Neural progenitor cell (in vitro differentiated cells): ENCODE results near the gene CASP1.
"Not testable (repeated sequence)": the region's sequence is repeated elsewhere in the genome, so short reads cannot be mapped to it uniquely, and the experiment has no call there.

Source experiments
- EZH2phosphoT487 ChIP-seq: fragments of 200-600 bp; sonication (generic); IDR thresholded peaks from 2 replicates; pipeline ENCODE4 v1.6.1; 2017; ENCODE audit warnings: antibody characterized with exemption
- TF ChIP-seq, protein P1 (sequence below): fragments of 200-600 bp; sonication (generic); IDR thresholded peaks from 2 replicates; pipeline ENCODE4 v1.5.1; 2017; ENCODE audit warnings: antibody characterized with exemption, mild to moderate bottlenecking

DNA sequence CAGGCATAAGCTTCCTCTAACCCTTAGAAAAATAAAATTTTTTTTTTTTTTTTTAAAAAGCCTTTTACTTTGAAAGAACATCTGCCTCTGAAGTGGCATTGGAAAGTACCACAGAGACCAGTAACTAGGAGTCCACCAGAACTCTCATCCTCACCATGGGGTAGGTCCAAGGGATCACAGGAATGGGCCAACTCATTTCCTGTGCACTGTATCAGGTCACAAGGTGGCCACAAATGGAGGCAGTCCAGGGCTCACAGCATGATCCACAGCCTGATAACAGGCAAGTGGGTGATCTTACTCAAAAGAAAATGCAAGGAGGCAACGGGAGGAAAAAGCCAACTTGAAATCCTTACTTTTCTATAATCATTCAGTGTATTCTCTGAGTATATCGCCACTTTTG lies 34.8 kb upstream of the CASP1 start:
- TF ChIP-seq EZH2phosphoT487: not testable (repeated sequence)
- TF ChIP-seq, protein P1, sequence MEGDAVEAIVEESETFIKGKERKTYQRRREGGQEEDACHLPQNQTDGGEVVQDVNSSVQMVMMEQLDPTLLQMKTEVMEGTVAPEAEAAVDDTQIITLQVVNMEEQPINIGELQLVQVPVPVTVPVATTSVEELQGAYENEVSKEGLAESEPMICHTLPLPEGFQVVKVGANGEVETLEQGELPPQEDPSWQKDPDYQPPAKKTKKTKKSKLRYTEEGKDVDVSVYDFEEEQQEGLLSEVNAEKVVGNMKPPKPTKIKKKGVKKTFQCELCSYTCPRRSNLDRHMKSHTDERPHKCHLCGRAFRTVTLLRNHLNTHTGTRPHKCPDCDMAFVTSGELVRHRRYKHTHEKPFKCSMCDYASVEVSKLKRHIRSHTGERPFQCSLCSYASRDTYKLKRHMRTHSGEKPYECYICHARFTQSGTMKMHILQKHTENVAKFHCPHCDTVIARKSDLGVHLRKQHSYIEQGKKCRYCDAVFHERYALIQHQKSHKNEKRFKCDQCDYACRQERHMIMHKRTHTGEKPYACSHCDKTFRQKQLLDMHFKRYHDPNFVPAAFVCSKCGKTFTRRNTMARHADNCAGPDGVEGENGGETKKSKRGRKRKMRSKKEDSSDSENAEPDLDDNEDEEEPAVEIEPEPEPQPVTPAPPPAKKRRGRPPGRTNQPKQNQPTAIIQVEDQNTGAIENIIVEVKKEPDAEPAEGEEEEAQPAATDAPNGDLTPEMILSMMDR: not testable (repeated sequence)
